ENCODE data around the gene OR4D10. TPM values are rescaled to one million over a fixed set of nuclear protein-coding genes. Genes with fewer than 3 reads are reported as not detected.

Gene OR4D10
- not detected for polyA plus RNA-seq (2012; ENCODE audit: insufficient read depth, insufficient read length, low read depth)

GRCh38 chr11:59473015-59473414, at the start of gene OR4D10:
TSS of gene OR4D10 (plus strand) at chr11:59473315. CDS start at chr11:59477430, 4,115 bp downstream.
- TF ChIP-seq CTCF (IDR thresholded peaks at IDR 0.05; ENCODE audit: low read depth, low read length), result no peak
- H3K27me3 ChIP-seq, result no peaks in the 10 kb centered on the region
- DNase-seq, result no peak
- H3K36me3 ChIP-seq, result no peaks in the 10 kb centered on the region
- no peak within 1 kb of the TSS for H3K4me3 ChIP-seq (ENCODE audit: low read depth, low read length)
- H3K9me3 ChIP-seq, result no peaks in the 10 kb centered on the region
- no peaks in the 10 kb centered on the region for H3K4me1 ChIP-seq

- H3K36me3 ChIP-seq, result no peaks in the 10 kb centered on the region
Measured at GRCh38 chr11:59423835-59424234, 49.3 kb upstream of the OR4D10 start.

GRCh38 chr11:59425131-59425530, 48.0 kb upstream of the OR4D10 start:
- Histone ChIP-seq H3K9me3 (no peaks in the 10 kb centered on the region), H3K4me3 (ENCODE audit: low read depth, low read length) (no peak overlapping the region), H3K36me3 (no peaks in the 10 kb centered on the region), H3K4me1 (no peaks in the 10 kb centered on the region), H3K27me3 (no peaks in the 10 kb centered on the region)
- no peak for DNase-seq
- TF ChIP-seq CTCF (IDR thresholded peaks at IDR 0.05; ENCODE audit: low read depth, low read length), result no peak

More at GRCh38 chr11:59423835-59424234, 49.3 kb upstream of the OR4D10 start:
- no peak for DNase-seq
- Histone ChIP-seq H3K4me3 (ENCODE audit: low read depth, low read length) (no peak overlapping the region), H3K4me1 (no peaks in the 10 kb centered on the region), H3K9me3 (no peaks in the 10 kb centered on the region), H3K27me3 (no peaks in the 10 kb centered on the region)
- TF ChIP-seq CTCF (IDR thresholded peaks at IDR 0.05; ENCODE audit: low read depth, low read length), result no peak

- Histone ChIP-seq H3K4me1 (no peaks in the 10 kb centered on the region), H3K4me3 (ENCODE audit: low read depth, low read length) (no peak within 1 kb of the TSS), H3K27me3 (no peaks in the 10 kb centered on the region), H3K36me3 (no peaks in the 10 kb centered on the region), H3K9me3 (no peaks in the 10 kb centered on the region)
- no peak for DNase-seq
- no peak for TF ChIP-seq CTCF (IDR thresholded peaks at IDR 0.05; ENCODE audit: low read depth, low read length)
Measured at GRCh38 chr11:59426361-59427067, 46.6 kb upstream of the OR4D10 start, which contains the start of gene OR5A2. TSS of gene OR5A2 (minus strand) at chr11:59426413. CDS start at chr11:59422953, 3,460 bp downstream.

- H3K4me1 ChIP-seq, result no peaks in the 10 kb centered on the region
- no peak for TF ChIP-seq CTCF (IDR thresholded peaks at IDR 0.05; ENCODE audit: low read depth, low read length)
- H3K36me3 ChIP-seq, result no peaks in the 10 kb centered on the region
- H3K27me3 ChIP-seq, result no peaks in the 10 kb centered on the region
- H3K4me3 ChIP-seq (ENCODE audit: low read depth, low read length), result no peak overlapping the region
- H3K9me3 ChIP-seq, result no peaks in the 10 kb centered on the region
- DNase-seq, result no peak
Measured at GRCh38 chr11:59427068-59427382, 46.1 kb upstream of the OR4D10 start.

- no peak overlapping the region for H3K4me3 ChIP-seq (ENCODE audit: low read depth, low read length)
- no peaks in the 10 kb centered on the region for H3K9me3 ChIP-seq
- peak; percentile 62 for TF ChIP-seq CTCF (IDR thresholded peaks at IDR 0.05; ENCODE audit: low read depth, low read length)
- no peaks in the 10 kb centered on the region for H3K36me3 ChIP-seq
- no peaks in the 10 kb centered on the region for H3K4me1 ChIP-seq
- no peaks in the 10 kb centered on the region for H3K27me3 ChIP-seq
- DNase-seq, result peak; percentile 13
Measured at GRCh38 chr11:59429924-59430516, 43.1 kb upstream of the OR4D10 start.
